ENCODE measurements around the gene BMP10.

Gene BMP10

DNA sequence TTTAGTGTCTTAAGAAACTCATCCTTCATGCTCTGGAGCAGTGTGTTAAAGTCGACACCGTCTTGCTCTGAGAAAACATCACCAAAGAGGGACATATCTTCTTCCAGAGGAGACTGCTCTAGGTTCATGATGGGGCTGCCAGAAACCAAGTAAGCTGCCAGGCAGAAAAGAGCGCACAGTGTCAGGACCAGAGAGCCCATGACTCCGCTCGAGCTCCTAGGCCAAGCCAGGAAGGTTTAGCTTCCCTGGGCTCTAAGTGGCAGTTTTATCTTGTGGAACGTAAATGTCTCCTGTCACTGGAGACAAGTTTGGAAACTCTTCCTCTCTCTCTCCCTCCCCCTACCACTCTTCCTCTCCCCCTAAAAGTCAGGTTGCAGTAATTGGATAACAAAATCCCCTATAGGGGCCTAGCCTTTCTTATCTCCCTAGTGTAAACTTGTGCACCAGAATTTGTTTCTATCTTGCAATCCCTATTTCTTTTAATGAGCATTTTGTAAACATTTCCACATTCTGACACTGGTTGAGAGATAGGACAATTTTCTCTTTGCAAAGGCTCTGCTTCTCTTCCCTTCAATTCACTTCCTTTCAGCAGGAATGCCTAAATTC lies at the start of gene BMP10:
Gene BMP10 (minus strand): TSS at position 239 of the 606 bp plus-strand sequence. CDS start 39 bp downstream, at position 200.
- Histone ChIP-seq H3K27me3 (ENCODE audit: control insufficient read depth, insufficient read depth, low read length) (no peaks in the 10 kb centered on the region), H3K4me1 (ENCODE audit: control insufficient read depth, insufficient read depth, low read length) (no peaks in the 10 kb centered on the region), H3K36me3 (ENCODE audit: control insufficient read depth, insufficient read depth, low read length) (no peaks in the 10 kb centered on the region), H3K4me3 (ENCODE audit: low read depth, low read length) (no peak within 1 kb of the TSS), H3K9me3 (ENCODE audit: control insufficient read depth, insufficient read depth, low read depth, low read length) (no peaks in the 10 kb centered on the region), H3K27ac (ENCODE audit: low read depth, low read length) (no peak within 1 kb of the TSS), H3K9ac (ENCODE audit: low read length) (no peak within 1 kb of the TSS)

GRCh38 chr2:68920481-68921170 lies 49.4 kb upstream of the BMP10 start:
- H3K27ac ChIP-seq (ENCODE audit: low read depth, low read length), result no peak overlapping the region

DNA sequence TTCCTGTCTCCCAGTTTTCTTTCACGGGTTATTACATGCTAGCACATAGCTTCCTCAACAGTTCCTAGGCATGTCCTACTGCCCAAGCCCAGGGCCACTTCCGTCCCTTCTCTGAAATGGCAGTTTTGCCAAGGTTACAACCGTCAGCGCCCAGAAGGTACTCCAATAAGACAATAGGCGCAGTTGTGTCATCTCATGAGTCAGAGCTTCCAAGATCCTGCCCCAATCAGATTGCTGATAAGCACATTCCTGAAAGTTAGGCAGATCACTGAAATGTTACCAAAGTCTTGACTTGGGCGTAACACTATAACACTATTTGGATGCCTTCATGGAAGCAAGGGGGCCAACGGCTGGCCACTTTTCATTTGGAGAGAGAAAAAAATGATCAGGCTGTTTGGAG lies 47.3 kb upstream of the BMP10 start:
- no peak overlapping the region for H3K4me3 ChIP-seq (ENCODE audit: low read depth, low read length)

More at GRCh38 chr2:68920481-68921170, 49.4 kb upstream of the BMP10 start:
- Histone ChIP-seq H3K36me3 (ENCODE audit: control insufficient read depth, insufficient read depth, low read length) (no peaks in the 10 kb centered on the region), H3K4me1 (ENCODE audit: control insufficient read depth, insufficient read depth, low read length) (no peaks in the 10 kb centered on the region), H3K9ac (ENCODE audit: low read length) (no peak overlapping the region), H3K27me3 (ENCODE audit: control insufficient read depth, insufficient read depth, low read length) (no peaks in the 10 kb centered on the region), H3K9me3 (ENCODE audit: control insufficient read depth, insufficient read depth, low read depth, low read length) (no peaks in the 10 kb centered on the region), H3K4me3 (ENCODE audit: low read depth, low read length) (no peak overlapping the region)

DNA sequence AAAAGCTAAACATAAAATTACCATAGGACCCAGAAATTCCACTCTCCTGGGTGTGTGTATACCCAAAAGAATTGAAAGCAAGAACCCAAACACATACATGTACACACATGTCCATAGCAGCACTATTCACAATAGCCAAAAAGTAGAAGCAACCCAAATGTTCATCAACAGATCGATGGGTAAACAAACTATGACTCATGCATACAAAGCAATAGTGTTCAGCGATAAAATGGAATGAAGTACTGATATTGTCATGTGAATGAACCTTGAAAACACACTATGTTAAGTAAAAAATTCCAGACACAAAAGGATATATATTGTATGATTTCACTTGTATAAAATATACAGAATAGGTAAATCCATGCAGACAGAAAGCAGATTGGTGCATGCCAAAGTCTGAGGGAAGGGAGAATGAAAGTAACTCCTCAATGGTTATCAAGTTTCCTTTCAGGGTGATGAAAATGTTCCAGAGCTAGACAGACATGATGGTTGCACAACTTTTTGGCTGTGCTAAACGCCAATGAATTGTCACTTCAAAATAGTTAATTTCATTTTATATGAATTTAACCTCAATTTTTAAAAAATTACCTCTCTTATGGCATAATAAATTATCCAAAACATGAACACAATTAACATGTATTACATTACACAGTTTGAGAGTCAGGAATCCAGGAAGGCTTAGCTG lies 46.0 kb upstream of the BMP10 start:
- Histone ChIP-seq H3K9ac (ENCODE audit: low read length) (no peak overlapping the region), H3K4me1 (ENCODE audit: control insufficient read depth, insufficient read depth, low read length) (no peaks in the 10 kb centered on the region), H3K27me3 (ENCODE audit: control insufficient read depth, insufficient read depth, low read length) (no peaks in the 10 kb centered on the region), H3K4me3 (ENCODE audit: low read depth, low read length) (no peak overlapping the region), H3K36me3 (ENCODE audit: control insufficient read depth, insufficient read depth, low read length) (no peaks in the 10 kb centered on the region), H3K9me3 (ENCODE audit: control insufficient read depth, insufficient read depth, low read depth, low read length) (no peaks in the 10 kb centered on the region), H3K27ac (ENCODE audit: low read depth, low read length) (no peak overlapping the region)

More for the DNA sequence above, 47.3 kb upstream of the BMP10 start:
- H3K27me3 ChIP-seq (ENCODE audit: control insufficient read depth, insufficient read depth, low read length), result no peaks in the 10 kb centered on the region
- no peaks in the 10 kb centered on the region for H3K9me3 ChIP-seq (ENCODE audit: control insufficient read depth, insufficient read depth, low read depth, low read length)
- H3K4me1 ChIP-seq (ENCODE audit: control insufficient read depth, insufficient read depth, low read length), result no peaks in the 10 kb centered on the region
- H3K27ac ChIP-seq (ENCODE audit: low read depth, low read length), result no peak overlapping the region
- no peak overlapping the region for H3K9ac ChIP-seq (ENCODE audit: low read length)
- H3K36me3 ChIP-seq (ENCODE audit: control insufficient read depth, insufficient read depth, low read length), result no peaks in the 10 kb centered on the region

- Histone ChIP-seq H3K27me3 (ENCODE audit: control insufficient read depth, insufficient read depth, low read length) (no peaks in the 10 kb centered on the region), H3K9ac (ENCODE audit: low read length) (no peak overlapping the region), H3K27ac (ENCODE audit: low read depth, low read length) (no peak overlapping the region)
These were observed 45.0 kb upstream of the BMP10 start for GRCh38 chr2:68916226-68916625.

GRCh38 chr2:68915393-68915792 lies 44.2 kb upstream of the BMP10 start:
- no peaks in the 10 kb centered on the region for H3K9me3 ChIP-seq (ENCODE audit: control insufficient read depth, insufficient read depth, low read depth, low read length)
- H3K27ac ChIP-seq (ENCODE audit: low read depth, low read length), result no peak overlapping the region
- H3K4me3 ChIP-seq (ENCODE audit: low read depth, low read length), result no peak overlapping the region
- no peak overlapping the region for H3K9ac ChIP-seq (ENCODE audit: low read length)
- H3K4me1 ChIP-seq (ENCODE audit: control insufficient read depth, insufficient read depth, low read length), result peaks cover 13% of the 10 kb centered on the region; the same call in 1 of the 2 replicates
- no peaks in the 10 kb centered on the region for H3K27me3 ChIP-seq (ENCODE audit: control insufficient read depth, insufficient read depth, low read length)
- H3K36me3 ChIP-seq (ENCODE audit: control insufficient read depth, insufficient read depth, low read length), result no peaks in the 10 kb centered on the region

More at GRCh38 chr2:68916226-68916625, 45.0 kb upstream of the BMP10 start:
- no peaks in the 10 kb centered on the region for H3K36me3 ChIP-seq (ENCODE audit: control insufficient read depth, insufficient read depth, low read length)
- no peak overlapping the region for H3K4me3 ChIP-seq (ENCODE audit: low read depth, low read length)
- peaks cover 8% of the 10 kb centered on the region; the same call in 1 of the 2 replicates for H3K4me1 ChIP-seq (ENCODE audit: control insufficient read depth, insufficient read depth, low read length)
- no peaks in the 10 kb centered on the region for H3K9me3 ChIP-seq (ENCODE audit: control insufficient read depth, insufficient read depth, low read depth, low read length)

- H3K27me3 ChIP-seq (ENCODE audit: control insufficient read depth, insufficient read depth, low read length), result no peaks in the 10 kb centered on the region
- H3K4me1 ChIP-seq (ENCODE audit: control insufficient read depth, insufficient read depth, low read length), result peaks cover 18% of the 10 kb centered on the region
- H3K4me3 ChIP-seq (ENCODE audit: low read depth, low read length), result no peak overlapping the region
- no peaks in the 10 kb centered on the region for H3K36me3 ChIP-seq (ENCODE audit: control insufficient read depth, insufficient read depth, low read length)
- H3K27ac ChIP-seq (ENCODE audit: low read depth, low read length), result no peak overlapping the region
- no peak overlapping the region for H3K9ac ChIP-seq (ENCODE audit: low read length)
- H3K9me3 ChIP-seq (ENCODE audit: control insufficient read depth, insufficient read depth, low read depth, low read length), result no peaks in the 10 kb centered on the region
These were observed 42.2 kb upstream of the BMP10 start for GRCh38 chr2:68913359-68913758.

DNA sequence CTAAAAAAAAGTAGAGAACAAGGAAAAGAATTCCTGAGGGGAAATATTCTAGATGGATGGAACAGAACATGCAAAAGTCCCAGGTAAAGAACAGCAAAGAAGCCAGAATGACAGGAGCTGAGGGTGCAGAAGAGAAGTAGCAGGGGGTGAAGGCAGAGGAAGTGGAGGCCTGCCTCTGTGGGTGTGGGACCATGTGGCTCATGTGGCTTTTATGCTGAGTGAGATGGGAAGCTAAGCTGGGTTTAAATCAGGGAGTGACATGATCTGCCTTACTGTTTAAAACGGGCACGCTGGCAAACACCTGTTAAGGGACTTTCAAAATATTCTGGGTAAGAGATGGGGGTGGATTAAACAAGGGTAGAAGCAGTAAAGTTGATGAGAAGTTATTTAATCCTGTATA lies 41.5 kb upstream of the BMP10 start:
- Histone ChIP-seq H3K36me3 (ENCODE audit: control insufficient read depth, insufficient read depth, low read length) (no peaks in the 10 kb centered on the region), H3K4me3 (ENCODE audit: low read depth, low read length) (no peak overlapping the region), H3K4me1 (ENCODE audit: control insufficient read depth, insufficient read depth, low read length) (peaks cover 24% of the 10 kb centered on the region), H3K9me3 (ENCODE audit: control insufficient read depth, insufficient read depth, low read depth, low read length) (no peaks in the 10 kb centered on the region), H3K27me3 (ENCODE audit: control insufficient read depth, insufficient read depth, low read length) (no peaks in the 10 kb centered on the region), H3K9ac (ENCODE audit: low read length) (no peak overlapping the region), H3K27ac (ENCODE audit: low read depth, low read length) (no peak overlapping the region)

DNA sequence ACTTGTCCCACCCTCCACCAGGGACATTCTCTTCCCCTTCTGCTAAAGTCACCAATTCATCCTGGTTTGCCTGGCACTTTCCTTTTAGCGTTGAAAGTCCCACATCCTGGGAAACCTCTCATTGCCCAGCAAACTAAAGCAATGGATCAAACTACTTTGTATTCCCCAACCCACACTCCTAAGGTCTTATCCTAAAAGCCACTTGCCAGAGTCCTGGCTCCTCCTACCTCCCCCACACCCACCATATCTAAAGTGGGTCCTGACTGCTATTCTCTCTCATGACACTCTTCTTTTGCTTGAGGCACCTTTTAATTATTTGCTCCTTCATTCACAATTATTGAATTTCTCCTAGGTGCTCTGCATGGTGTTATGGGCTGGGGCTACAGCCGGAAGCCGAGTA lies 40.9 kb upstream of the BMP10 start:
- no peak overlapping the region for H3K27ac ChIP-seq (ENCODE audit: low read depth, low read length)
- no peaks in the 10 kb centered on the region for H3K36me3 ChIP-seq (ENCODE audit: control insufficient read depth, insufficient read depth, low read length)
- peaks cover 25% of the 10 kb centered on the region for H3K4me1 ChIP-seq (ENCODE audit: control insufficient read depth, insufficient read depth, low read length)
- no peak overlapping the region for H3K4me3 ChIP-seq (ENCODE audit: low read depth, low read length)
- no peak overlapping the region for H3K9ac ChIP-seq (ENCODE audit: low read length)
- no peaks in the 10 kb centered on the region for H3K27me3 ChIP-seq (ENCODE audit: control insufficient read depth, insufficient read depth, low read length)
- H3K9me3 ChIP-seq (ENCODE audit: control insufficient read depth, insufficient read depth, low read depth, low read length), result no peaks in the 10 kb centered on the region

- H3K27ac ChIP-seq (ENCODE audit: low read depth, low read length), result no peak overlapping the region
- H3K4me3 ChIP-seq (ENCODE audit: low read depth, low read length), result no peak overlapping the region
- H3K36me3 ChIP-seq (ENCODE audit: control insufficient read depth, insufficient read depth, low read length), result no peaks in the 10 kb centered on the region
- H3K4me1 ChIP-seq (ENCODE audit: control insufficient read depth, insufficient read depth, low read length), result peaks cover 25% of the 10 kb centered on the region
- H3K9ac ChIP-seq (ENCODE audit: low read length), result no peak overlapping the region
- no peaks in the 10 kb centered on the region for H3K9me3 ChIP-seq (ENCODE audit: control insufficient read depth, insufficient read depth, low read depth, low read length)
- H3K27me3 ChIP-seq (ENCODE audit: control insufficient read depth, insufficient read depth, low read length), result no peaks in the 10 kb centered on the region
These were observed 40.5 kb upstream of the BMP10 start for GRCh38 chr2:68911709-68912108.

DNA sequence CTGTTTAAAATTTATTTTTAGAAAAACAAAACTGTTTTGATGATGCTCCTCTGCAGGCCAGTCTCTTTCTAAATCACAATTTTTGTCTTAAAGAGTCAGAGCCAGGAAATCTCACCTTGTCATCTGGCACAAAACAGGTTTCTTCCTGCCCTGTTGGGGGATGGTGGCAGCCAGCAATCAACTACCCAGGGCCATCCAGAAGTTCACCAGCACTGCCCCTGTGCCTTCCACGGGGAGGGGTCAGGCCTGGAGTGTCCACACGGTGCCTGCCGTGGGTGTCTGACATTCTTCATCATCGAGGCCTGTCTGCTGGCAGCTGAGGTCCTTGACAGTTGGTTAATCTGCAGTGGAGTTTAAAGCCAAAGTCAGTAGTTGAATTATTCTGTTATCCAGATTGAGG lies 40.0 kb upstream of the BMP10 start:
- H3K9ac ChIP-seq (ENCODE audit: low read length), result no peak overlapping the region
- H3K27ac ChIP-seq (ENCODE audit: low read depth, low read length), result no peak overlapping the region
- no peaks in the 10 kb centered on the region for H3K9me3 ChIP-seq (ENCODE audit: control insufficient read depth, insufficient read depth, low read depth, low read length)
- no peak overlapping the region for H3K4me3 ChIP-seq (ENCODE audit: low read depth, low read length)
- H3K36me3 ChIP-seq (ENCODE audit: control insufficient read depth, insufficient read depth, low read length), result no peaks in the 10 kb centered on the region
- no peaks in the 10 kb centered on the region for H3K27me3 ChIP-seq (ENCODE audit: control insufficient read depth, insufficient read depth, low read length)
- peaks cover 25% of the 10 kb centered on the region for H3K4me1 ChIP-seq (ENCODE audit: control insufficient read depth, insufficient read depth, low read length)

Data from HUES6 (cell line).